Esophagus squamous epithelium (tissue), 4 donors: ENCODE data around the gene ENDOV.

ENCODE experiments used
- CTCF ChIP-seq, 6 experiments: fragments of 450-650 bp in 4 of 6; fragments of 200-600 bp in 2 of 6; sonication (generic) in 2 of 6; IDR thresholded peaks; one replicate each; pipeline ENCODE4 v1.5.1; 2016 to 2019; ENCODE audit warnings: antibody characterized with exemption in 6 of 6, mild to moderate bottlenecking in 4 of 6, moderate library complexity in 4 of 6
- POLR2A ChIP-seq, 4 donors: fragments of 450-650 bp; IDR thresholded peaks; one replicate each; pipeline ENCODE4 v1.6.1; 2017; ENCODE audit warnings: antibody characterized with exemption in 4 of 4, mild to moderate bottlenecking in 4 of 4, moderate library complexity in 3 of 4

GRCh38 chr17:80474961-80475909 lies 60.3 kb downstream of the ENDOV start:
- TF ChIP-seq CTCF (IDR thresholded peaks at IDR 0.05) (no peak), POLR2A (IDR thresholded peaks at IDR 0.05) (no peak)
